GM12865 (cell line): ENCODE results near the gene KSR1.

Experiments
- DNase-seq: peaks from one replicate; pipeline ENCODE4 v3.0.0; 2010; ENCODE audit warnings: low read depth
- H3K4me3 ChIP-seq: 2 replicates; pipeline ENCODE4 v1.5.1; 2011; ENCODE audit warnings: mild to moderate bottlenecking, low read depth, low read length, control low read depth
- CTCF ChIP-seq: IDR thresholded peaks from 2 replicates; pipeline ENCODE4 v1.5.1; 2011; ENCODE audit warnings: low read length, control low read depth, low read depth, inconsistent platforms; ENCODE audit not compliant: insufficient read depth; ENCODE audit errors: missing control alignments

Gene KSR1

GRCh38 chr17:27585153-27585681 is 129.0 kb downstream of the KSR1 start:
- peak; percentile 30 for DNase-seq
- H3K4me3 ChIP-seq = no peak overlapping the region
- no peak for TF ChIP-seq CTCF

- no peak for TF ChIP-seq CTCF
- no peak for DNase-seq
These were observed 129.5 kb downstream of the KSR1 start for GRCh38 chr17:27585792-27586191.

GRCh38 chr17:27586203-27586721 is 130.0 kb downstream of the KSR1 start:
- no peak for TF ChIP-seq CTCF
- no peak overlapping the region for H3K4me3 ChIP-seq
- DNase-seq = no peak

More at GRCh38 chr17:27585792-27586191, 129.5 kb downstream of the KSR1 start:
- no peak overlapping the region for H3K4me3 ChIP-seq

- DNase-seq = no peak
- no peak for TF ChIP-seq CTCF
- H3K4me3 ChIP-seq = no peak overlapping the region
These were observed 132.1 kb downstream of the KSR1 start for GRCh38 chr17:27588354-27588753.

- no peak for TF ChIP-seq CTCF
- no peak for DNase-seq
- no peak overlapping the region for H3K4me3 ChIP-seq
These were observed 134.6 kb downstream of the KSR1 start for GRCh38 chr17:27590864-27591263.

- no peak for TF ChIP-seq CTCF
- DNase-seq = no peak
- H3K4me3 ChIP-seq = no peak overlapping the region
These were observed 135.7 kb downstream of the KSR1 start for GRCh38 chr17:27591986-27592385.
